SW480 (cell line): Measurements from ENCODE around the gene DEK.
"Not testable (repeated sequence)": the region's sequence is repeated elsewhere in the genome, so short reads cannot be mapped to it uniquely, and the experiment has no call there.

ENCODE experiments used
- DNase-seq: peaks from one replicate; pipeline ENCODE4 v3.0.0-alpha.2; 2016; ENCODE audit warnings: low spot score

DEK gene

GRCh38 chr6:18237167-18237566 lies 27.2 kb downstream of the DEK start:
- DNase-seq = no peak

- DNase-seq = no peak
These were observed 28.8 kb downstream of the DEK start for GRCh38 chr6:18235524-18235923.

GRCh38 chr6:18234564-18234963 lies 29.8 kb downstream of the DEK start:
- no peak for DNase-seq

- DNase-seq = not testable (repeated sequence)
These were observed 30.6 kb downstream of the DEK start for GRCh38 chr6:18233770-18234169.

- not testable (repeated sequence) for DNase-seq
These were observed 32.5 kb downstream of the DEK start for GRCh38 chr6:18231856-18232255.

- not testable (repeated sequence) for DNase-seq
These were observed 35.7 kb downstream of the DEK start for GRCh38 chr6:18228590-18228989.

GRCh38 chr6:18227166-18227565 lies 37.2 kb downstream of the DEK start:
- DNase-seq = not testable (repeated sequence)

GRCh38 chr6:18226451-18227105 lies 37.8 kb downstream of the DEK start:
- not testable (repeated sequence) for DNase-seq

GRCh38 chr6:18221288-18221615 lies 43.1 kb downstream of the DEK start:
- no peak for DNase-seq

GRCh38 chr6:18219591-18219990 lies 44.7 kb downstream of the DEK start:
- DNase-seq = no peak

- no peak for DNase-seq
These were observed 46.1 kb downstream of the DEK start for GRCh38 chr6:18218233-18218632.

GRCh38 chr6:18216411-18216810 lies 47.9 kb downstream of the DEK start:
- no peak for DNase-seq

- no peak for DNase-seq
These were observed 48.9 kb downstream of the DEK start for GRCh38 chr6:18215436-18215835.

- no peak for DNase-seq
These were observed 50.3 kb downstream of the DEK start for GRCh38 chr6:18214003-18214402.

- DNase-seq = no peak
These were observed 50.9 kb downstream of the DEK start for GRCh38 chr6:18213439-18213838.

GRCh38 chr6:18212231-18212630 lies 52.1 kb downstream of the DEK start:
- DNase-seq = no peak

GRCh38 chr6:18211338-18211737 lies 53.0 kb downstream of the DEK start:
- no peak for DNase-seq

- no peak for DNase-seq
These were observed 53.6 kb downstream of the DEK start for GRCh38 chr6:18210707-18211106.

GRCh38 chr6:18209539-18210197 lies 54.7 kb downstream of the DEK start:
- no peak for DNase-seq

GRCh38 chr6:18208778-18209177 lies 55.6 kb downstream of the DEK start:
- DNase-seq = not testable (repeated sequence)

GRCh38 chr6:18207949-18208348 lies 56.4 kb downstream of the DEK start:
- no peak for DNase-seq

- no peak for DNase-seq
These were observed 56.9 kb downstream of the DEK start for GRCh38 chr6:18207438-18207837.

GRCh38 chr6:18206591-18206990 lies 57.7 kb downstream of the DEK start:
- no peak for DNase-seq

- no peak for DNase-seq
These were observed 59.6 kb downstream of the DEK start for GRCh38 chr6:18204691-18205090.
